IPS-15b (cell line): ENCODE results near the gene WDR70.

Experiments
- H3K27me3 ChIP-seq: one replicate; pipeline ENCODE4 v1.6.1; 2013; ENCODE audit warnings: low read length; ENCODE audit not compliant: control insufficient read depth, insufficient read depth
- H3K36me3 ChIP-seq: one replicate; pipeline ENCODE4 v1.6.1; 2013; ENCODE audit warnings: low read length; ENCODE audit not compliant: control insufficient read depth, insufficient read depth
- H3K4me1 ChIP-seq: one replicate; pipeline ENCODE4 v1.6.1; 2013; ENCODE audit warnings: mild to moderate bottlenecking, low read length; ENCODE audit not compliant: control insufficient read depth, insufficient read depth
- H3K4me3 ChIP-seq: one replicate; pipeline ENCODE4 v1.5.1; 2013; ENCODE audit warnings: low read depth, low read length
- H3K9ac ChIP-seq: one replicate; pipeline ENCODE4 v1.6.1; 2013; ENCODE audit warnings: low read depth, mild to moderate bottlenecking, low read length
- H3K9me3 ChIP-seq: one replicate; pipeline ENCODE4 v1.6.1; 2013; ENCODE audit warnings: mild to moderate bottlenecking, low read length; ENCODE audit not compliant: control insufficient read depth, insufficient read depth

Gene WDR70

GRCh38 chr5:37703841-37704241, 324.7 kb downstream of the WDR70 start:
- Histone ChIP-seq H3K36me3 (no peaks in the 10 kb centered on the region), H3K9me3 (no peaks in the 10 kb centered on the region), H3K4me1 (no peaks in the 10 kb centered on the region), H3K9ac (no peak overlapping the region), H3K27me3 (no peaks in the 10 kb centered on the region), H3K4me3 (no peak overlapping the region)

- H3K9me3 ChIP-seq, result no peaks in the 10 kb centered on the region
- no peaks in the 10 kb centered on the region for H3K27me3 ChIP-seq
- no peaks in the 10 kb centered on the region for H3K4me1 ChIP-seq
Observed at GRCh38 chr5:37704406-37704805, 325.3 kb downstream of the WDR70 start.

GRCh38 chr5:37709020-37709419, 329.9 kb downstream of the WDR70 start:
- H3K27me3 ChIP-seq, result no peaks in the 10 kb centered on the region
- no peak overlapping the region for H3K4me3 ChIP-seq
- no peaks in the 10 kb centered on the region for H3K36me3 ChIP-seq
- no peaks in the 10 kb centered on the region for H3K9me3 ChIP-seq
- H3K4me1 ChIP-seq, result no peaks in the 10 kb centered on the region
- no peak overlapping the region for H3K9ac ChIP-seq

More at GRCh38 chr5:37704406-37704805, 325.3 kb downstream of the WDR70 start:
- Histone ChIP-seq H3K36me3 (no peaks in the 10 kb centered on the region), H3K4me3 (no peak overlapping the region), H3K9ac (no peak overlapping the region)

DNA sequence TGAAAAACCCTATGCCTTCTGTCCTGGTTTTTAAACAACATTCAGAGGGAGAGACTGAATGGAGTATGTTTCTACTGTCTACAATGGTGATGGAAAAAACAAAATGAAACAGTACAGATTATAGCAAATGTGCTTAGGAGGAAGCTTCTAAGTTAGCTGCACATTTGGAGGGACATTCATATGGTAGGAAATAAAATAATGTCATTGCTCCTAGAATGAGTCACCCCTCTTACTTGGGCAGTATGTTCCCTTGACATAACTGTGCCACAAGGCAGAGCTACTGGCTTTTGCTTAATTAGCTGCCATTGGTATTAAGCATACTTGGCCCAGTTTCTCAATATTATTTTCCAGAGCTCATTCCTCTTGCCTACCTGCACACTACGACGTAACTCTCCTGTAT, 331.8 kb downstream of the WDR70 start:
- Histone ChIP-seq H3K27me3 (no peaks in the 10 kb centered on the region), H3K9me3 (no peaks in the 10 kb centered on the region), H3K4me1 (no peaks in the 10 kb centered on the region), H3K9ac (no peak overlapping the region), H3K36me3 (no peaks in the 10 kb centered on the region), H3K4me3 (no peak overlapping the region)

DNA sequence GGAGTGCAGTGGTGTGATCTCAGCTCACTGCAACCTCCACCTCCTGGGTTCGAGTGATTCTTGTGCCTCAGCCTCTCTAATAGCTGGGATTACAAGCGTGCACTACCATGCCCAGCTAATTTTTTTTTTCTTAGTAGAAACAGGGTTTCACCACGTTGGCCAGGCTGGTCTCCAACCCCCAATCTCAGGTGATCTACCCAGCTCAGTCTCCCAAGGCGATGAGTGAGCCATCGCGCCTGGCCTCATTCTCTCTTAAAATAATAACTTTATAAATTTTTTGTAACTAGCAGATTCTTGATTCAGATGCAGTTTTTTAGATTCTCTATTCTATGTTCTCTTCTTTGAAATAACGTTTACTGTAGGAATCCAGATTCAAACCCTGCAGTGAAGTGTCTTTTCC, 333.6 kb downstream of the WDR70 start:
- no peaks in the 10 kb centered on the region for H3K27me3 ChIP-seq
- no peaks in the 10 kb centered on the region for H3K36me3 ChIP-seq
- peaks cover 5% of the 10 kb centered on the region for H3K4me1 ChIP-seq
- H3K9me3 ChIP-seq, result no peaks in the 10 kb centered on the region
- no peak overlapping the region for H3K9ac ChIP-seq
- H3K4me3 ChIP-seq, result no peak overlapping the region

- peaks cover 5% of the 10 kb centered on the region for H3K4me1 ChIP-seq
- H3K36me3 ChIP-seq, result no peaks in the 10 kb centered on the region
Observed at GRCh38 chr5:37714756-37715155, 335.6 kb downstream of the WDR70 start.

DNA sequence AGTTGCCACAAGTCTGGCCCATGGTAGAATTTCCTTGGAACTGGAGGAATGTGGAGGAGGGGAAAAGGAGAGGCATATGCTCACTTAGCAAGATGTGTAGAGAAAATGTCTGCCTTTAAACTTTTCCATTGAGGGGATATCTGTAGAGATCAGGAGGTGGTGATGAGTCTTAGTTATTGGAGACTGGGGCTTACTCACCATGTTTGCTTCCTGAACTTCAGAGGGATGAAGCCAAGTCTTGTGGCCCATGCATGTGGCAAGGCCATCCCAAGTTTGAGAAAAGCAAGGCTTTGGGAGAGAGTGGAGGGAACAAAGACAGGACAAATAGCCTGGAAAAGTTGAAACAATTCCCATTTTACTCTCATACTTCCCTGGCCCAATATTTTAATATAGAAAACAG, 336.2 kb downstream of the WDR70 start:
- H3K4me3 ChIP-seq, result no peak overlapping the region
- H3K27me3 ChIP-seq, result no peaks in the 10 kb centered on the region
- H3K9me3 ChIP-seq, result no peaks in the 10 kb centered on the region
- H3K9ac ChIP-seq, result no peak overlapping the region
- peaks cover 5% of the 10 kb centered on the region for H3K4me1 ChIP-seq
- H3K36me3 ChIP-seq, result no peaks in the 10 kb centered on the region

More at GRCh38 chr5:37714756-37715155, 335.6 kb downstream of the WDR70 start:
- Histone ChIP-seq H3K9me3 (no peaks in the 10 kb centered on the region), H3K4me3 (no peak overlapping the region), H3K9ac (no peak overlapping the region), H3K27me3 (no peaks in the 10 kb centered on the region)

GRCh38 chr5:37715992-37716391, 336.9 kb downstream of the WDR70 start:
- no peak overlapping the region for H3K4me3 ChIP-seq
- H3K9me3 ChIP-seq, result no peaks in the 10 kb centered on the region
- H3K4me1 ChIP-seq, result peaks cover 7% of the 10 kb centered on the region
- H3K27me3 ChIP-seq, result no peaks in the 10 kb centered on the region
- no peaks in the 10 kb centered on the region for H3K36me3 ChIP-seq
- no peak overlapping the region for H3K9ac ChIP-seq

- no peak overlapping the region for H3K4me3 ChIP-seq
- no peaks in the 10 kb centered on the region for H3K27me3 ChIP-seq
- H3K9me3 ChIP-seq, result no peaks in the 10 kb centered on the region
- H3K36me3 ChIP-seq, result no peaks in the 10 kb centered on the region
- H3K4me1 ChIP-seq, result peaks cover 9% of the 10 kb centered on the region
- H3K9ac ChIP-seq, result no peak overlapping the region
Observed at GRCh38 chr5:37716405-37716804, 337.3 kb downstream of the WDR70 start.

DNA sequence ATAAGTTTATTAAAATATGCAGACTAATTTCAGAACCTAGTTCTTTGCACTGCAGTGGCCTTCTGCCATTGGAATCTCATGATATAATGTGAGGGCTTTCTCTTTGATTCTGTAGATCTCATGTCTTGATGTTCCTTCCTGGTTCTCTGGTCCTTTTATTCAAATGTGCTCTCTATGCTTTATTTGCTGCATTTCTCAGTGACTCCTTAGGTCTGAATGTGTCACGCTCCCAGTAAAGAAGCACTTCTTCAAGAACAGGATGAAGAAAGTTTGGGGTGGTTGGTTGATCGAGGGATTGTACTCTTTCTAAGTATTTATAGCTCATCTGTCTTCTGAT, 338.1 kb downstream of the WDR70 start:
- H3K4me3 ChIP-seq, result no peak overlapping the region
- peaks cover 11% of the 10 kb centered on the region for H3K4me1 ChIP-seq
- no peak overlapping the region for H3K9ac ChIP-seq
- H3K9me3 ChIP-seq, result no peaks in the 10 kb centered on the region
- no peaks in the 10 kb centered on the region for H3K27me3 ChIP-seq
- H3K36me3 ChIP-seq, result no peaks in the 10 kb centered on the region

GRCh38 chr5:37717613-37718431, 338.7 kb downstream of the WDR70 start:
- no peaks in the 10 kb centered on the region for H3K36me3 ChIP-seq
- H3K9me3 ChIP-seq, result no peaks in the 10 kb centered on the region
- H3K27me3 ChIP-seq, result no peaks in the 10 kb centered on the region
- H3K4me3 ChIP-seq, result no peak overlapping the region
- H3K9ac ChIP-seq, result no peak overlapping the region
- H3K4me1 ChIP-seq, result peaks cover 11% of the 10 kb centered on the region

DNA sequence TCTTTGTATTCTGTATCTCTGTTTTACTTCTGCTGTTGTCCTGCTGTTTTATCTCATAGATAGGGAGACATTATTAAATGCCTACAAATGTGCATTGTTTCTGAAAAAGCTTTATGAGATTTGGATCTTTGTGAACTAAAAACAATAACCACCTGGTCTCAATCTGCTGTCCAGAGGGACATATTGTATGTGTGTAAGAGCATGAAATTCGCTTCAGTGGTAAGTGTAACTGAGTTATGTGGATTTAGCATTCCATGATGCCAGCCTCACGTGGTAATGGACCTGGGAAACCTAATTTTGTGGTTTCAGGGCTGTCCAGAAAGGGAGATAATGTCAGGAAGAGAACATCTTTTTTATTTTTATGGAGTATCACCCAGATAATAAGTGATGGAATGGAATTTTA, 341.4 kb downstream of the WDR70 start:
- no peaks in the 10 kb centered on the region for H3K27me3 ChIP-seq
- H3K36me3 ChIP-seq, result no peaks in the 10 kb centered on the region
- H3K4me1 ChIP-seq, result peaks cover 11% of the 10 kb centered on the region
- H3K9me3 ChIP-seq, result no peaks in the 10 kb centered on the region
- H3K4me3 ChIP-seq, result no peak overlapping the region
- H3K9ac ChIP-seq, result no peak overlapping the region
